Activated CD8-positive, alpha-beta memory T cell treated with anti-CD3 and anti-CD28 coated beads, Interleukin-2, amount 50 U/mL, for 48 hours (primary cell): Measurements from ENCODE around the gene ZC3H18.
A peak's percentile ranks its signal among the peaks of the same experiment; 100 is the strongest.

Source experiments
- DNase-seq: peaks from one replicate; pipeline ENCODE4 v3.0.0-alpha.2; 2020

ZC3H18 gene

GRCh38 chr16:88584676-88585075 is 14.5 kb downstream of the ZC3H18 start:
- DNase-seq, result no peak

GRCh38 chr16:88585269-88585668 is 15.1 kb downstream of the ZC3H18 start:
- DNase-seq, result no peak

GRCh38 chr16:88585927-88586581 is 15.9 kb downstream of the ZC3H18 start:
- no peak for DNase-seq

- no peak for DNase-seq
These were observed 17.9 kb downstream of the ZC3H18 start for GRCh38 chr16:88588148-88588547.

- no peak for DNase-seq
These were observed 18.6 kb downstream of the ZC3H18 start for GRCh38 chr16:88588754-88589153.

GRCh38 chr16:88589441-88589840 is 19.2 kb downstream of the ZC3H18 start:
- no peak for DNase-seq

GRCh38 chr16:88591577-88592021 is 21.4 kb downstream of the ZC3H18 start:
- DNase-seq, result peak; percentile 61

GRCh38 chr16:88593061-88593460 is 22.9 kb downstream of the ZC3H18 start:
- DNase-seq, result no peak

GRCh38 chr16:88593489-88593888 is 23.3 kb downstream of the ZC3H18 start:
- DNase-seq, result no peak

GRCh38 chr16:88593910-88594309 is 23.7 kb downstream of the ZC3H18 start:
- DNase-seq, result no peak

- no peak for DNase-seq
These were observed 24.9 kb downstream of the ZC3H18 start for GRCh38 chr16:88595101-88595500.

- DNase-seq, result no peak
These were observed 25.7 kb downstream of the ZC3H18 start for GRCh38 chr16:88595921-88596320.

- DNase-seq, result no peak
These were observed 26.3 kb downstream of the ZC3H18 start for GRCh38 chr16:88596483-88596882.

- DNase-seq, result no peak
These were observed 27.8 kb downstream of the ZC3H18 start for GRCh38 chr16:88597856-88598491.

- no peak for DNase-seq
These were observed 29.0 kb downstream of the ZC3H18 start for GRCh38 chr16:88599092-88599733.

GRCh38 chr16:88599825-88600538 is 29.8 kb downstream of the ZC3H18 start:
- DNase-seq, result no peak

- no peak for DNase-seq
These were observed 30.3 kb downstream of the ZC3H18 start for GRCh38 chr16:88600539-88600896.

- no peak for DNase-seq
These were observed 31.3 kb downstream of the ZC3H18 start for GRCh38 chr16:88601313-88602036.

- DNase-seq, result no peak
These were observed 31.9 kb downstream of the ZC3H18 start for GRCh38 chr16:88602091-88602490.

- no peak for DNase-seq
These were observed 35.3 kb downstream of the ZC3H18 start for GRCh38 chr16:88605186-88606147.

GRCh38 chr16:88606148-88606757 is 36.0 kb downstream of the ZC3H18 start:
- no peak for DNase-seq
